Endothelial cell of umbilical vein (primary cell): Measurements from ENCODE around the gene ZBTB17. TPM values are rescaled to one million over a fixed set of nuclear protein-coding genes. Genes with fewer than 3 reads are reported as not detected.

Source experiments
- BruUV-seq: library from RNA; stranded (reverse); fragments of 400-500 nt; replicated peaks from 2 replicates; lab custom pipeline; 2021; lab: Mats Ljungman, UMichigan
- CTCF ChIA-PET: fragments of 300-600, 350-600 bp; sonication (Branson Sonifier 250); formaldehyde crosslinking; loops from one replicate; lab custom pipeline; 2021; ENCODE audit warnings: antibody characterized with exemption, inconsistent platforms; lab: Charles Lee
- POLR2A ChIA-PET: fragments of 300-600, 350-600 bp; sonication (Branson Sonifier 250); formaldehyde crosslinking; loops from one replicate; lab custom pipeline; 2021; ENCODE audit warnings: antibody characterized with exemption, inconsistent platforms; lab: Charles Lee
- DNase-seq: peaks from one replicate; pipeline ENCODE4 v3.0.0-alpha.2; 2011; ENCODE audit warnings: low read depth, low spot score
- FAIRE-seq: peaks from 2 replicates; lab custom pipeline; 2011; peaks lifted over from hg19 to GRCh38; lab: Jason Lieb, UNC
- H2AFZ ChIP-seq: 2 replicates; pipeline ENCODE4 v1.6.0; 2012; ENCODE audit warnings: low read depth, low read length, control low read depth, inconsistent platforms
- H3K27ac ChIP-seq: 2 replicates; pipeline ENCODE4 v1.5.1; 2011; ENCODE audit warnings: low read depth, mild to moderate bottlenecking, control low read depth, low read length, moderate library complexity; ENCODE audit not compliant: insufficient read depth
- H3K27me3 ChIP-seq, 2 experiments: 2 replicates each; pipeline versions ENCODE4 v1.6.0 to v1.6.1; 2011; ENCODE audit warnings: low read length in 2 of 2, mixed read lengths in 1 of 2; ENCODE audit not compliant: control insufficient read depth in 2 of 2, insufficient read depth in 2 of 2
- H3K36me3 ChIP-seq, 2 experiments: 2 replicates in 1 of 2; 3 replicates in 1 of 2; pipeline ENCODE4 v1.5.1; 2011; ENCODE audit warnings: low read length in 2 of 2, mild to moderate bottlenecking in 1 of 2, moderate library complexity in 1 of 2; ENCODE audit not compliant: control insufficient read depth in 2 of 2, insufficient read depth in 2 of 2; ENCODE audit errors: extremely low read depth in 1 of 2
- H3K4me1 ChIP-seq: 3 replicates; pipeline ENCODE4 v1.5.1; 2011; ENCODE audit warnings: mild to moderate bottlenecking, low read length; ENCODE audit not compliant: control insufficient read depth, insufficient read depth; ENCODE audit errors: extremely low read depth
- H3K4me2 ChIP-seq: 2 replicates; pipeline ENCODE4 v1.6.1; 2011; ENCODE audit warnings: low read length, control low read depth, mixed read lengths; ENCODE audit not compliant: insufficient read depth
- H3K4me3 ChIP-seq, 3 experiments: fragments of 200-600 bp in 1 of 3; sonication (generic), shearing (Covaris generic) in 1 of 3; replicated peaks in 1 of 3; 2 replicates each; pipeline ENCODE4 v1.5.1; 2011 to 2016; ENCODE audit warnings: control low read depth in 3 of 3, low read length in 3 of 3, mild to moderate bottlenecking in 2 of 3, inconsistent platforms in 1 of 3, low read depth in 1 of 3, moderate library complexity in 1 of 3; ENCODE audit not compliant: insufficient read depth in 1 of 3
- H3K79me2 ChIP-seq: 2 replicates; pipeline ENCODE4 v1.6.0; 2012; ENCODE audit warnings: low read length, inconsistent platforms; ENCODE audit not compliant: control insufficient read depth, insufficient read depth
- H3K9ac ChIP-seq: replicated peaks from 2 replicates; pipeline ENCODE3; 2011; ENCODE audit warnings: low read length, control low read depth; ENCODE audit not compliant: insufficient read depth; ENCODE audit errors: extremely low read depth
- H3K9me1 ChIP-seq: replicated peaks from 3 replicates; pipeline ENCODE4 v1.6.0; 2011; ENCODE audit warnings: mild to moderate bottlenecking, low read length; ENCODE audit not compliant: control insufficient read depth, insufficient read depth; ENCODE audit errors: extremely low read depth
- H3K9me3 ChIP-seq: replicated peaks from 2 replicates; pipeline ENCODE4 v1.5.1; 2012; ENCODE audit warnings: low read length, inconsistent platforms; ENCODE audit not compliant: control insufficient read depth, insufficient read depth
- H4K20me1 ChIP-seq: replicated peaks from 2 replicates; pipeline ENCODE3; 2011; ENCODE audit warnings: mild to moderate bottlenecking, low read length; ENCODE audit not compliant: control insufficient read depth, insufficient read depth; ENCODE audit errors: extremely low read depth
- EZH2 ChIP-seq: IDR thresholded peaks from 2 replicates; pipeline ENCODE4 v1.6.1; 2012; ENCODE audit warnings: borderline replicate concordance, low read depth, mild to moderate bottlenecking, moderate library complexity, low read length, inconsistent platforms; ENCODE audit not compliant: severe bottlenecking
- FOS ChIP-seq: IDR thresholded peaks from 2 replicates; pipeline ENCODE4 v1.6.1; 2011; ENCODE audit warnings: mild to moderate bottlenecking, low read length, moderate library complexity, borderline replicate concordance; ENCODE audit not compliant: insufficient read depth
- GATA2 ChIP-seq: IDR thresholded peaks from 2 replicates; pipeline ENCODE4 v1.7.0; 2011; ENCODE audit warnings: low read depth, mild to moderate bottlenecking, moderate library complexity, mixed read lengths, low read length; ENCODE audit not compliant: insufficient read length, insufficient read depth
- JUN ChIP-seq: IDR thresholded peaks from 2 replicates; pipeline ENCODE4 v1.6.1; 2011; ENCODE audit warnings: borderline replicate concordance, low read depth; ENCODE audit not compliant: insufficient read length, insufficient read depth
- MYC ChIP-seq: IDR thresholded peaks from one replicate; pipeline ENCODE4 v1.6.1; 2011; ENCODE audit warnings: mild to moderate bottlenecking, low read depth, low read length
- POLR2A ChIP-seq: IDR thresholded peaks from 2 replicates; pipeline ENCODE4 v1.6.1; 2012; ENCODE audit warnings: low read depth, mild to moderate bottlenecking, control low read depth, low read length
- POLR2AphosphoS5 ChIP-seq: IDR thresholded peaks from 2 replicates; pipeline ENCODE4 v1.6.1; 2012; ENCODE audit warnings: low read depth, mild to moderate bottlenecking, control low read depth, low read length, moderate library complexity; ENCODE audit not compliant: insufficient read depth
- dilution Hi-C: fragments of 300-500 bp; cut with MboI; formaldehyde crosslinking; loops from one replicate; pipeline ENCODE4 v1.15.0; 2019; ENCODE audit warnings: low sequenced_read_pairs; ENCODE audit not compliant: extremely low pct_ligation_motif_present
- intact Hi-C: fragments of 100-400 bp; cut with micrococcal nuclease; formaldehyde crosslinking; loops from one replicate; pipeline ENCODE4 v1.10.0; 2022
- polyA plus RNA-seq, 4 experiments: library from polyadenylated mRNA; depleted of rRNA in 3 of 4; stranded (reverse) in 3 of 4; unstranded in 1 of 4; fragments of >200 nt; gene quantifications; 2 replicates each; pipeline versions ENCODE4 v1.2.1 to v1.2.3, GENCODE V29; 2011 to 2012; ENCODE audit warnings: missing spikeins in 1 of 4
- total RNA-seq: library from RNA; stranded (reverse); gene quantifications from 2 replicates; pipeline ENCODE4 v1.2.3, GENCODE V29; 2021
- TF ChIP-seq, protein P1 (sequence below): IDR thresholded peaks from 2 replicates; pipeline ENCODE4 v1.6.1; 2011; ENCODE audit not compliant: insufficient read depth, insufficient read length
- TF ChIP-seq, protein P2 (sequence below), 2 donors: IDR thresholded peaks; 1 replicate in 1 of 2; 2 replicates in 1 of 2; pipeline ENCODE4 v1.5.1; 2011; ENCODE audit warnings: low read length in 2 of 2, mild to moderate bottlenecking in 2 of 2, moderate library complexity in 2 of 2, control low read depth in 1 of 2, inconsistent platforms in 1 of 2, low read depth in 1 of 2; ENCODE audit not compliant: insufficient read depth in 1 of 2; ENCODE audit errors: extremely low read depth in 1 of 2

The ZBTB17 gene
- total and polyA plus RNA-seq, 2 donors (not counting 3 experiments of a cell fraction or from before 2014, with no cell fraction given): 43.9 to 72.7 TPM

DNA sequence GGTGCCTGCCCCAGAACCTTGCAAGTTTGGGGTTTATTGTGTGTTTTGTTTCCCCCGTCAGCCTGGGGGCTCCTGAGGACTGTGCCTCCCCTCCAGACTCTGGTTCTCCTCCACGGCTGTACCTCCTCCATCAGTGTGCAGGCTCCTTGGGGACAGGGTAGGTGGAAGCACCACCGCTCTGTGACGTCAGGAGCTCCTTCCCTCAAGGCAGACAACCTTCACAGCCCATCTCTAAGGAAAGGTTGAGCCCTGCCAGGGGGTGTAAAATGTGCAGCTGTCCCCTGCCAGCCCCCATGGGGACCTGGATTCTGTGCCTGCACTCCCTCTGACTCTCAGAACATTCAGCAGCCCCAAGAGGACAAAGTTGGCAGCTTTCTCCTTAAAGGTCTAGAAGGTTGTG lies 42.4 kb upstream of the ZBTB17 start:
- no peak overlapping the region for H3K4me3 ChIP-seq

More for the DNA sequence above, 42.4 kb upstream of the ZBTB17 start:
- FAIRE-seq (no peak), DNase-seq (no peak)
- Histone ChIP-seq H3K9ac (no peak overlapping the region), H3K79me2 (no peaks in the 10 kb centered on the region), H3K27me3 (no peaks in the 10 kb centered on the region), H3K36me3 (no peaks in the 10 kb centered on the region), H4K20me1 (no peaks in the 10 kb centered on the region), H3K4me2 (no peak overlapping the region), H3K4me1 (no peaks in the 10 kb centered on the region), H3K9me3 (no peaks in the 10 kb centered on the region), H3K9me1 (no peaks in the 10 kb centered on the region), H3K27ac (no peak overlapping the region), H2AFZ (no peak overlapping the region)
- no TSS peak for BruUV-seq
- intact Hi-C loops (no loop called here), dilution Hi-C loops (no loop called here)
- ChIA-PET POLR2A (no interaction called here), CTCF (interaction anchor here (1.0 kb wide), 2 partner anchors 55 to 226 kb away, joined by 3 read pairs; partner anchors contain the start of gene FAM131C)
- no peak for TF ChIP-seq POLR2A
- no peak for TF ChIP-seq GATA2
- TF ChIP-seq MYC: no peak
- TF ChIP-seq, protein P1, sequence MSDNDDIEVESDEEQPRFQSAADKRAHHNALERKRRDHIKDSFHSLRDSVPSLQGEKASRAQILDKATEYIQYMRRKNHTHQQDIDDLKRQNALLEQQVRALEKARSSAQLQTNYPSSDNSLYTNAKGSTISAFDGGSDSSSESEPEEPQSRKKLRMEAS: no peak
- no peak for TF ChIP-seq FOS
- no peak for TF ChIP-seq EZH2
- TF ChIP-seq, protein P2, sequence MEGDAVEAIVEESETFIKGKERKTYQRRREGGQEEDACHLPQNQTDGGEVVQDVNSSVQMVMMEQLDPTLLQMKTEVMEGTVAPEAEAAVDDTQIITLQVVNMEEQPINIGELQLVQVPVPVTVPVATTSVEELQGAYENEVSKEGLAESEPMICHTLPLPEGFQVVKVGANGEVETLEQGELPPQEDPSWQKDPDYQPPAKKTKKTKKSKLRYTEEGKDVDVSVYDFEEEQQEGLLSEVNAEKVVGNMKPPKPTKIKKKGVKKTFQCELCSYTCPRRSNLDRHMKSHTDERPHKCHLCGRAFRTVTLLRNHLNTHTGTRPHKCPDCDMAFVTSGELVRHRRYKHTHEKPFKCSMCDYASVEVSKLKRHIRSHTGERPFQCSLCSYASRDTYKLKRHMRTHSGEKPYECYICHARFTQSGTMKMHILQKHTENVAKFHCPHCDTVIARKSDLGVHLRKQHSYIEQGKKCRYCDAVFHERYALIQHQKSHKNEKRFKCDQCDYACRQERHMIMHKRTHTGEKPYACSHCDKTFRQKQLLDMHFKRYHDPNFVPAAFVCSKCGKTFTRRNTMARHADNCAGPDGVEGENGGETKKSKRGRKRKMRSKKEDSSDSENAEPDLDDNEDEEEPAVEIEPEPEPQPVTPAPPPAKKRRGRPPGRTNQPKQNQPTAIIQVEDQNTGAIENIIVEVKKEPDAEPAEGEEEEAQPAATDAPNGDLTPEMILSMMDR (IDR thresholded peaks at IDR 0.05; ENCODE audit: extremely low read depth in 1 of 2, insufficient read depth in 1 of 2, low read depth in 1 of 2, low read length in 2 of 2): no peak
- TF ChIP-seq JUN: no peak
- no peak for TF ChIP-seq POLR2AphosphoS5
